ENCODE measurements around the gene UTP4. TPM values are rescaled to one million over a fixed set of nuclear protein-coding genes. Genes with fewer than 3 reads are reported as not detected.

Gene UTP4
- total and polyA plus RNA-seq, 2 of the 8 experiments (the other 6 are each of a cell fraction or from before 2014, with no cell fraction given): 101 to 118 TPM

GRCh38 chr16:69166946-69167930 is 34.8 kb downstream of the UTP4 start:
- Histone ChIP-seq H2BK120ac (replicated peaks; ENCODE audit: low read depth, low read length) (no peak overlapping the region), H3K23me2 (ENCODE audit: low read depth, low read length) (no peaks in the 10 kb centered on the region), H4K20me1 (replicated peaks in 1 of 2; ENCODE audit: control insufficient read depth in 1 of 2, insufficient read depth in 2 of 2, low read length in 2 of 2) (no peaks in the 10 kb centered on the region), H2BK5ac (ENCODE audit: low read depth, low read length) (no peak overlapping the region), H4K91ac (replicated peaks; ENCODE audit: insufficient read length, low read length) (no peak overlapping the region), H3K14ac (ENCODE audit: insufficient read length) (no peak overlapping the region), H3K23ac (ENCODE audit: insufficient read length) (no peak overlapping the region), H2BK20ac (ENCODE audit: low read length) (no peak overlapping the region), H3K56ac (replicated peaks; ENCODE audit: insufficient read length, low read depth, low read length) (no peak overlapping the region), H2BK12ac (ENCODE audit: low read depth, low read length) (no peak overlapping the region), H3K4me2 (ENCODE audit: insufficient read depth in 1 of 2, low read depth in 2 of 2, low read length in 2 of 2) (no peak overlapping the region), H3K9me3 (ENCODE audit: insufficient read depth in 2 of 2, low read depth in 1 of 2, low read length in 1 of 2) (no peaks in the 10 kb centered on the region), H3K36me3 (ENCODE audit: control insufficient read depth in 2 of 4, insufficient read depth in 4 of 4, low read length in 3 of 4) (peaks cover 27 to 63% (median 48%) of the 10 kb centered on the region in 4 experiments), H3K27me3 (replicated peaks in 1 of 4; ENCODE audit: control insufficient read depth in 3 of 4, extremely low read depth in 1 of 4, insufficient read depth in 3 of 4, low read length in 3 of 4) (no peaks in the 10 kb centered on the region), H3K4me1 (replicated peaks in 1 of 4; ENCODE audit: control insufficient read depth in 3 of 4, insufficient read depth in 4 of 4, low read length in 3 of 4) (no peaks in the 10 kb centered on the region; a peak in 1 of 7 replicates), H3K79me2 (ENCODE audit: control insufficient read depth in 1 of 2, insufficient read depth in 2 of 2, low read length in 2 of 2) (no peaks in the 10 kb centered on the region), H3K4me3 (ENCODE audit: extremely low read depth in 1 of 4, insufficient read depth in 2 of 4, low read depth in 3 of 4, low read length in 4 of 4) (no peak overlapping the region), H3K18ac (ENCODE audit: extremely low read depth, low read length) (no peak overlapping the region), H4K8ac (ENCODE audit: extremely low read depth, insufficient read depth, low read length) (no peak overlapping the region), H2BK15ac (ENCODE audit: low read length) (no peak overlapping the region), H2AK5ac (ENCODE audit: low read depth, low read length) (no peak overlapping the region), H3K27ac (ENCODE audit: low read depth, low read length) (no peak overlapping the region), H3K4ac (replicated peaks; ENCODE audit: insufficient read length, low read depth, low read length) (no peak overlapping the region), H4K5ac (ENCODE audit: insufficient read length, low read depth, low read length) (no peak overlapping the region), H3K9ac (replicated peaks in 1 of 4; ENCODE audit: extremely low read depth in 1 of 4, low read depth in 3 of 4, low read length in 3 of 4) (no peak overlapping the region), H3K79me1 (ENCODE audit: low read depth, low read length) (no peaks in the 10 kb centered on the region), H2AFZ (ENCODE audit: low read length) (no peak overlapping the region)
- POLR2A ChIA-PET (ENCODE audit: partially characterized antibody): interaction anchor here (0.9 to 1.5 kb wide), 6 partner anchors 10 to 159 kb away, joined by 3 to 6 read pairs (median 3); no protein-coding TSS in a partner anchor
- CTCF ChIA-PET (ENCODE audit: partially characterized antibody): interaction anchor here (0.6 to 6.9 kb wide), 8 partner anchors 11 to 905 kb away, joined by 3 to 50 read pairs (median 5); no protein-coding TSS in a partner anchor
- TF ChIP-seq HDAC2 (IDR thresholded peaks at IDR 0.05; ENCODE audit: borderline replicate concordance in 1 of 2, low read depth in 2 of 2, low read length in 2 of 2) (no peak), SP2 (IDR thresholded peaks at IDR 0.05; ENCODE audit: low read length) (no peak), EP300 (IDR thresholded peaks at IDR 0.05; ENCODE audit: borderline replicate concordance in 1 of 2, low read depth in 2 of 2, low read length in 2 of 2) (no peak)
- WGBS, 2 experiments (ENCODE audit: extremely low coverage in 1 of 2, insufficient coverage in 1 of 2, insufficient read length in 1 of 2, insufficient replicate concordance in 2 of 2, low coverage in 1 of 2, low lambda C conversion rate in 2 of 2, missing lambda C conversion rate in 1 of 2): 95% methylated on average over 7 of the region's 7 CpGs; no CpG with 5 or more reads in 1 of the 2 experiments
- no peak for FAIRE-seq
- DNase-seq (ENCODE audit: low read depth in 1 of 2, low spot score in 2 of 2): no peak

Measured in H1 (cell line).